Parathyroid adenoma (tissue), 2 donors: ENCODE data around the gene KRT6B.
"Not testable (repeated sequence)": the region's sequence is repeated elsewhere in the genome, so short reads cannot be mapped to it uniquely, and the experiment has no call there.

Source experiments
- H2AFZ ChIP-seq: fragments of 300-600 bp; sonication (generic); one replicate; pipeline ENCODE4 v1.7.0; 2017; ENCODE audit warnings: antibody characterized with exemption, mild to moderate bottlenecking
- H3K27ac ChIP-seq: fragments of 300-600 bp; sonication (generic); one replicate; pipeline ENCODE4 v1.7.0; 2017
- H3K27me3 ChIP-seq: fragments of 300-600 bp; sonication (generic); one replicate; pipeline ENCODE4 v1.7.0; 2017; ENCODE audit warnings: low read length; ENCODE audit not compliant: control insufficient read depth, insufficient read depth
- H3K36me3 ChIP-seq: fragments of 300-600 bp; sonication (generic); one replicate; pipeline ENCODE4 v1.7.0; 2017; ENCODE audit warnings: low read length; ENCODE audit not compliant: control insufficient read depth, insufficient read depth
- H3K4me1 ChIP-seq: fragments of 300-600 bp; sonication (generic); one replicate; pipeline ENCODE4 v1.7.0; 2017; ENCODE audit warnings: control low read depth
- H3K4me2 ChIP-seq: fragments of 300-600 bp; sonication (generic); one replicate; pipeline ENCODE4 v1.7.0; 2017; ENCODE audit warnings: low read length
- H3K4me3 ChIP-seq: fragments of 300-600 bp; sonication (generic); one replicate; pipeline ENCODE4 v1.7.0; 2017; ENCODE audit warnings: low read depth, low read length
- H3K79me2 ChIP-seq: fragments of 300-600 bp; sonication (generic); one replicate; pipeline ENCODE4 v1.7.0; 2017; ENCODE audit warnings: control low read depth
- H3K9ac ChIP-seq: fragments of 300-600 bp; sonication (generic); one replicate; pipeline ENCODE4 v1.7.0; 2017; ENCODE audit warnings: mild to moderate bottlenecking
- H3K9me3 ChIP-seq: fragments of 300-600 bp; sonication (generic); one replicate; pipeline ENCODE4 v1.7.0; 2017; ENCODE audit warnings: low read length; ENCODE audit not compliant: control insufficient read depth
- CTCF ChIP-seq: fragments of 300-600 bp; sonication (generic); IDR thresholded peaks from one replicate; pipeline ENCODE4 v1.7.0; 2017; ENCODE audit warnings: antibody characterized with exemption, mild to moderate bottlenecking
- donor health status: primary hyperparathyroidism.

The KRT6B gene

DNA sequence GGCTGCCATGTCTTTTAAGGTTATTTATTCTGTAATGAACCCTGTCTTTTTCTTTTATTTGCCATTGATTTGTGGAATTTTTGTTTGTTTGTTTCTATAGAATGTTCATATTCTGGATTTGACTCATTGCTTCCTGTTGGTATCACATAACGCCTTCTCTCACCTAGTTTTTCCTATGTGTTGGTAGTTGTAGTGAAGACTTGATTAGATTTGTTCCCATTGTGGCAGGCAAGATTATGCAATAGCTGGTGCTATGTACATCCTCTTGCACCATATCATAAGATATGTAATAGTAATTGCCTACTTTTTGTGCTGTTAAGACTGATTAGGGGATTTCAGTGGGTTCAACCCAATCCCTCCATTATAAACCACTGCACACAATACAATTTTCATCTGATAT is 3.9 kb upstream of the KRT6B start:
- no peak overlapping the region for H2AFZ ChIP-seq
- H3K79me2 ChIP-seq: no peaks in the 10 kb centered on the region
- no peak overlapping the region for H3K27ac ChIP-seq
- H3K4me1 ChIP-seq: no peaks in the 10 kb centered on the region
- H3K4me3 ChIP-seq: no peak overlapping the region
- H3K36me3 ChIP-seq: no peaks in the 10 kb centered on the region
- H3K27me3 ChIP-seq: no peaks in the 10 kb centered on the region
- no peaks in the 10 kb centered on the region for H3K9me3 ChIP-seq
- H3K9ac ChIP-seq: no peak overlapping the region
- TF ChIP-seq CTCF: no peak
- no peak overlapping the region for H3K4me2 ChIP-seq

DNA sequence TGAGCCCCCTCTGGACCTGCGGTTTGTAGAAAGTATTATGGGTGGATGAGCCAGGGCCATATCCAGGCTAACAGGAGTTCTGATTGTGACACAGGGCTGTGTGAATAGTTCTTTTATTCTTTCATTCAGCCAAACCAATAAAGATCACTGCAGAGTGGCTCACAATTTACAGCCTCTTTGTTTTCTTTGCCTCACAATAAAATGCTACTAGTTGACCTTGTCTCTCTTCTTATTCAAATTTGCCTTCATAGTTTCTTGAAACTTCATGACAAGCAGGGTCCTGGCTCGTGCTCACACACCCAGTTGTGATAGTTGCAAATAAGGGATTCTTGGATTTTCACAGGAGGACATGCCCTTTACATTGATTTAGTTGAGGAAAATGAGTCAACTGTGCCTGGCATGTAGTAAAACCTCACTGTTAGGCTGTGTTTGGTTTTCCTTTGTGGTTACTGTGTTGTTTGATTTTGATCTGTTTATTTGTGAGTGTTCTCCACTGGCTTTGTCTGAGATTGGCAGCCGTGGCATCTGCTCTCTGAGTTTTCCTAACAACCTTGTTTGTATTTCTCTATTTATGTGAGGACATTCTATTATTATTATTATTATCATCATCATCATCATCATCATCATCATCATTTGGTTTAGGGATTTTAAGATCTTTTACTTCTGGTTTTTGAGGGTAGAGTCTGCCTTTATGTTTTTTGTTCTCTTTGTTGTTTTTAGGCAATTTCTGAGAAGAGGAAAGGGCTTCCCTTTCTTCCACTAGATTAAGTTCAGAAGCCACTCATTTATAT is 2.7 kb upstream of the KRT6B start:
- Histone ChIP-seq H3K27ac (no peak overlapping the region), H3K4me3 (no peak overlapping the region), H3K36me3 (no peaks in the 10 kb centered on the region), H3K9ac (no peak overlapping the region), H3K4me1 (no peaks in the 10 kb centered on the region), H3K27me3 (no peaks in the 10 kb centered on the region), H2AFZ (no peak overlapping the region), H3K4me2 (no peak overlapping the region), H3K79me2 (no peaks in the 10 kb centered on the region), H3K9me3 (no peaks in the 10 kb centered on the region)
- no peak for TF ChIP-seq CTCF

DNA sequence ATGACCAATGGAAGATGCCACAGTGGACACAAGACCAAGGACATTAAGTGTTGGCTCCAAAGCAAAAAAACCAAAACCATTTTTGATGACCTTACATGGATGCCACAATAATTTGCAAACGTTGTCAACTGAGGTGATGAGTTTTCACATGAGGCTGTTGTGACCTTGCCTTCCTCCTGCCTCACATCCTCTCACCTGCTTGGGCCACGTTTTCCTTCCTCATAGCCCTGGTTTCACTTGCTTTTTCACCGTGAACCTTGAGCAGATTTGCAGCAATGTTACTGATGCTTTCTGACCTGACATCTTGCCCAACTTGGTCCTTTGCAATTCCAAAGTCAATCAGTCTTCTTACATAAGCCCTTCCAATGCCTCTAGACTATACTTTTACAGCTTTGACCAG is 3.7 kb downstream of the KRT6B start:
- H2AFZ ChIP-seq: no peak overlapping the region
- TF ChIP-seq CTCF: no peak
- no peaks in the 10 kb centered on the region for H3K4me1 ChIP-seq
- no peak overlapping the region for H3K4me3 ChIP-seq
- no peak overlapping the region for H3K27ac ChIP-seq
- H3K9ac ChIP-seq: no peak overlapping the region
- no peak overlapping the region for H3K4me2 ChIP-seq
- no peaks in the 10 kb centered on the region for H3K79me2 ChIP-seq
- H3K9me3 ChIP-seq: no peaks in the 10 kb centered on the region
- no peaks in the 10 kb centered on the region for H3K27me3 ChIP-seq
- no peaks in the 10 kb centered on the region for H3K36me3 ChIP-seq

DNA sequence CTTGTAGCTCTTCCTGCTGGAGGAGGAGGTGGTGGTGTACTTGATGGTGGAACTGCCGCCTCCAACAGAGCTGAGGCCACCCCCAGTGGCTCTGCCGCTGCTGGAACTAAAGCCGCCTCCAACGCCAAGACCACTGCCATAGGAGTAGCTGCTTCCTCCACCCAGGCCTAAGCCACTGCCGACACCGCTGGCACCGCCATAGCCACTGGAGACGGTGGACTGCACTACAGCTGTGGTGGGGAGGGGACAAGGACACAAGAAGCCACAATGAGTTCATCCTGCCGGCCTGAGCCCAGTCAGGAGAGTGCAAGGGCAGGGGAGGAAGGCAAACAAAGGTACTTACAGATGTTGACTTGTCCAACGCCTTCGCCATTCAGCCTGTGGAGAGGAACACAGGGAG is 4.8 kb downstream of the KRT6B start:
- H3K4me3 ChIP-seq, H3K9ac ChIP-seq, H2AFZ ChIP-seq, H3K9me3 ChIP-seq, H3K27me3 ChIP-seq, H3K27ac ChIP-seq, H3K4me2 ChIP-seq, H3K4me1 ChIP-seq, H3K79me2 ChIP-seq, H3K36me3 ChIP-seq: not testable (repeated sequence)

GRCh38 chr12:52446367-52447045 is 5.4 kb downstream of the KRT6B start:
- H3K4me2 ChIP-seq: no peak overlapping the region
- no peak for TF ChIP-seq CTCF
- H3K9me3 ChIP-seq: no peaks in the 10 kb centered on the region
- no peaks in the 10 kb centered on the region for H3K27me3 ChIP-seq
- H3K9ac ChIP-seq: no peak overlapping the region
- no peak overlapping the region for H3K27ac ChIP-seq
- H3K4me3 ChIP-seq: no peak overlapping the region
- no peaks in the 10 kb centered on the region for H3K4me1 ChIP-seq
- H3K79me2 ChIP-seq: no peaks in the 10 kb centered on the region
- no peak overlapping the region for H2AFZ ChIP-seq
- H3K36me3 ChIP-seq: no peaks in the 10 kb centered on the region
